H1 (cell line): ENCODE results near the gene MUSTN1. TPM values are rescaled to one million over a fixed set of nuclear protein-coding genes. Genes with fewer than 3 reads are reported as not detected.

Experiments
- ASH2L ChIP-seq: fragments of 200-600, 300-600 bp; sonication (generic); IDR thresholded peaks from one replicate; pipeline ENCODE4 v1.7.1; 2017; ENCODE audit warnings: low read length
- FOSL1 ChIP-seq: IDR thresholded peaks from 2 replicates; pipeline ENCODE4 v1.6.1; 2011; ENCODE audit warnings: mild to moderate bottlenecking, low read depth, low read length, moderate library complexity; ENCODE audit not compliant: insufficient read depth
- KDM1A ChIP-seq: fragments of 200-600, 300-600 bp; sonication (generic); IDR thresholded peaks from 2 replicates; pipeline ENCODE4 v1.7.1; 2016; ENCODE audit warnings: mild to moderate bottlenecking, low read length, borderline replicate concordance
- KDM4A ChIP-seq: IDR thresholded peaks from one replicate; pipeline ENCODE4 v1.7.1; 2012; ENCODE audit warnings: low read depth, mild to moderate bottlenecking, moderate library complexity, low read length, inconsistent platforms; ENCODE audit not compliant: severe bottlenecking
- RNF2 ChIP-seq: fragments of 200-900, 300-1000 bp; sonication (generic); IDR thresholded peaks from 2 replicates; pipeline ENCODE4 v1.7.1; 2016; ENCODE audit warnings: borderline replicate concordance, low read depth, mild to moderate bottlenecking, antibody characterized with exemption, low read length; ENCODE audit not compliant: poor library complexity, severe bottlenecking; ENCODE audit errors: missing control alignments
- polyA plus RNA-seq, 7 experiments: library from polyadenylated mRNA; depleted of rRNA in 3 of 7; stranded (reverse) in 5 of 7; unstranded in 2 of 7; fragments of >200 nt in 5 of 7; fragments of 200-250 nt in 2 of 7; gene quantifications; 1 replicate in 5 of 7; 2 replicates in 1 of 7; 4 replicates in 1 of 7; pipeline versions ENCODE4 v1.2.1 to v1.2.3, GENCODE V29; 2011 to 2013; ENCODE audit warnings: missing spikeins in 2 of 7, mixed read lengths in 2 of 7
- total RNA-seq: library from RNA; stranded (reverse); fragmentation: NEBNext Ultra II Directional; extraction: Animal tissue kit (Norgen Biotek cat#: 25700); gene quantifications from 2 replicates; pipeline ENCODE4 v1.2.1, GENCODE V29; 2021

The MUSTN1 gene
- total and polyA plus RNA-seq, 2 of the 8 experiments (the other 6 are each of a cell fraction or from before 2014, with no cell fraction given) = 1.1 to 2.4 TPM

GRCh38 chr3:52874160-52874701, 39.4 kb upstream of the MUSTN1 start (continued):
- TF ChIP-seq RNF2 = no peak
- no peak for TF ChIP-seq KDM4A
- TF ChIP-seq KDM1A = no peak
- no peak for TF ChIP-seq FOSL1
- TF ChIP-seq ASH2L = no peak
